ENCODE data around the gene SLC25A22.

DNA sequence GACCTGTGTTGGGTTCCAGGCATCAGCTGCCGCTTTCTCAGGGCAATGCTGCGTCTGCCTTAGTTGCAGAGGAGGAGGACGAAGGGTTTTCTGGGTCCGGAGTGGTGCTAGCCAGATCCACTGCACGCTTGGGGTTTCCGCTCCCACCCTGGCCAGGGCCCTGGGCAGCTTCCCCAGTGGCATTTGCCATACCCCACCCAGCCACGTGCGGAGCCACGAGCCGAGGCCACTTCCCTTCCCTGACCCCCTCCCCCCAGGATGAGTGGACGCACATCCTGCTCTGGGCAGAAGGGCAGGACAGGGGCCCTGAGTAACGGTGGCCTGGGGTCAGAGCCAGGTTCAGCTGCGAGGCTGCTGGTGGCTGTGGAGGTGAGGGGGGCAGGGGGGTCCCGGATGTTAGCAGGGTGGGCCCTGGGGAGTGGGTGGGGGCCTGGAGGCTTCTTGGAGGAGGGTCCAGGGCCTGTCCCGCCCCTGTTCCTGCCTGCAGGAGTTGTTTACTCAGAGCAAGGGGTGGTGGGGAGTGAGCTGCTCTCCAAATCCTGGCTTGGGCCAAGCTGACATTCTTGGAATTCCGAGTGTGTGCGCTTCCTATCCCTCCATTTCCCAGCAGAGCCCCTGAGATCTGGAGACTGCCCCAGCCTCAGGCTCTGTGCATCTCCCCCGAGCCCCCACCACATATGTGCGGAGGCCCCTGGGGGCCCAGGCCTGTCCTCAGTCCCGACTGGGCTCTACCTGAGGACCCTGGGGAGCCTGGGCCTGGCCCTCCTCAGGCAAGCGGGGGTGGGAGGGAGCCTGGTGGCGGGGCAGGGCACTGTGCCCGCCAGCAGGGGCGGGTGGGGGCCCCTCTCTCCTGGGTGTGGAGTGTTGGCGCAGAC, 46.0 kb upstream of the SLC25A22 start:
- TF ChIP-seq POLR2A (IDR thresholded peaks at IDR 0.05) (no peak), CTCF (IDR thresholded peaks at IDR 0.05) (peak in 1 of 7 experiments; percentile 10), POLR2AphosphoS5 (IDR thresholded peaks at IDR 0.05) (peak; percentile 77 to 83 (median 78)), EP300 (IDR thresholded peaks at IDR 0.05) (no peak)
